Measurements from ENCODE around the gene SOX21.

DNA sequence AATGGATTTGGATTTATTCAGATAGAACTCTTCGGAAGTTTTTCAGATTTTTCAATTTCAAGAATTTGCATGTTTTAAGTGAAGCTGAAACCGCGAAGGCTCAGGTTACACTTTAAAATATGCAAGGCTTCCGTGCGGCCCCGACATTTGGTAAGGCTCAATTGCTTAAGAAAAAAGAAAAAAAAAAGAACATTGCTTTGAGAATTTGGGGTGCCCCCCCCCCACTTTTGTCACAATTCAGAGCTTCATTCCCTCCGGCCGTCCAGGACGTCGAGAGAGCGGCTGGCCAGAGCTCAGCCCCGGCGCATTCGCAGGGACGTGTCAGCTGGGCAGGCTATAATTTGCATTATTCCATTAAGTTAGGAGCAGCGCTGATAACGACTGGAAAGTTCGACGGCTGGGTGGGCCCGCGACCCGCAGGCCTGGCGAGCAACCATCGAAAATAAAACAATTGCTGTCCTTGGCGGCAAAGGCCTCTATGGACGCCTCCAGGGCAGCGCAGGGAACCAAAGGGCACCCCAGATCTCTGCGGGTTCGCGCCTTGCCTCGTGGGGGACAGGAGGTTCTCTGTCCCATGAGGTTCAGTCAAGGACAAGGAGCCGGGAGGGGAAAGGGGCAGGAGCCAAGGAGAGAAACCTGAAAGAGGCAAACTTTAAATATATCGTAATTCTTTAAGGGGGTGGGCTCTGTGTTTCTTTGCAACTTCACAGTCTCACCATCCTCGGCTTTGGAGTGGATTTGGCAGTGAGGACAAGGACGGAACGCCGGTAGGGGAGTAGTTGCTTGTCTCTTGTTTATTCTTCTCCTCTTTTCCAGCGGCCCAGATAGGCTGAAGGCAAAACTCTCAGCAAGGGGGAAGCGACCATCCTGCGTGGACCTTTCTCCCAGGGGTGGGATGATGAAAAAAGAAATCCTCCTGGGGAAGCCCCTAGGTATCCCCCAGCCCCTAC, 7.0 kb downstream of the SOX21 start:
- no peak for TF ChIP-seq CTCF (IDR thresholded peaks at IDR 0.05; ENCODE audit: poor library complexity, severe bottlenecking)
- no peak for TF ChIP-seq SMC3 (conservative IDR thresholded peaks at IDR 0.05; ENCODE audit: poor library complexity)
- TF ChIP-seq POLR2AphosphoS5 (IDR thresholded peaks at IDR 0.05), result no peak
